Large intestine (tissue), 3 donors: ENCODE measurements around the gene BABAM2. TPM values are rescaled to one million over a fixed set of nuclear protein-coding genes. Genes with fewer than 3 reads are reported as not detected.

Source experiments
- DNase-seq, 2 donors: peaks; one replicate each; pipeline versions ENCODE4 v3.0.0 to v3.0.0-alpha.2; 2013
- H3K27ac ChIP-seq: one replicate; pipeline ENCODE4 v1.5.1; 2013; ENCODE audit warnings: low read length
- H3K27me3 ChIP-seq: 2 replicates; pipeline ENCODE4 v1.6.1; 2013; ENCODE audit warnings: low read length; ENCODE audit not compliant: control insufficient read depth, insufficient read depth
- H3K36me3 ChIP-seq: 2 replicates; pipeline ENCODE4 v1.6.1; 2013; ENCODE audit warnings: low read length; ENCODE audit not compliant: control insufficient read depth, insufficient read depth
- H3K4me1 ChIP-seq: one replicate; pipeline ENCODE4 v1.6.1; 2013; ENCODE audit warnings: low read length; ENCODE audit not compliant: control insufficient read depth, insufficient read depth
- H3K4me3 ChIP-seq: one replicate; pipeline ENCODE4 v1.5.1; 2013; ENCODE audit warnings: low read length
- H3K9me3 ChIP-seq: one replicate; pipeline ENCODE4 v1.6.1; 2013; ENCODE audit warnings: mild to moderate bottlenecking, low read depth, low read length, moderate library complexity; ENCODE audit not compliant: control insufficient read depth
- WGBS: methylation state at CpG from one replicate; pipeline ENCODE4 v1.1.5; 2013; ENCODE audit warnings: low lambda C conversion rate; ENCODE audit not compliant: insufficient coverage; 5-methylcytosine and 5-hydroxymethylcytosine counted together
- polyA plus RNA-seq: library from polyadenylated mRNA; unstranded; fragments of 120-200 nt; gene quantifications from one replicate; pipeline ENCODE4 v1.2.1, GENCODE V29; 2013

Gene BABAM2
- polyA plus RNA-seq, 1 donor, result 32.0 TPM

DNA sequence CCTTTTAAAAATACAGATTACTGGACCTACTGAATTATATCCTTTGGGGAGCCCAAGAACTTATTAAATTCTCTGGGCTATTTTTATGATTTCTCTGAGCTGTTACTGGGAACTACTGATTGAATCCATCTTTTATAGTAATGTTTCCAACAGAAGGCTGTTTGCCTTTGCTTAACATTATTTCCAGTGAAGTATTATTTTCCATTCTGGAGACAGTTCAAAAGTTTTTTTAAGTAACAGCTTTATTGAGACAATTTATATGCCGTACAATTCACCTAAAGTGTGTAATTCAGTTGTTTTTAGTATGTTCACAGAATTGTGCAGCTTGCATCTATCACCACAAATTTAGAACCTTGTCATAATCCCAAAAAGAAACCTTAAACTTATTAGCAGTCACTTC lies 100.6 kb downstream of the BABAM2 start:
- no peaks in the 10 kb centered on the region for H3K27me3 ChIP-seq
- no peak overlapping the region for H3K4me3 ChIP-seq
- no peak for DNase-seq
- no peak overlapping the region for H3K27ac ChIP-seq
- H3K4me1 ChIP-seq, result peaks cover 13% of the 10 kb centered on the region
- WGBS, result 88% methylated on average over 1 of the region's 1 CpG
- no peaks in the 10 kb centered on the region for H3K36me3 ChIP-seq
- no peaks in the 10 kb centered on the region for H3K9me3 ChIP-seq

DNA sequence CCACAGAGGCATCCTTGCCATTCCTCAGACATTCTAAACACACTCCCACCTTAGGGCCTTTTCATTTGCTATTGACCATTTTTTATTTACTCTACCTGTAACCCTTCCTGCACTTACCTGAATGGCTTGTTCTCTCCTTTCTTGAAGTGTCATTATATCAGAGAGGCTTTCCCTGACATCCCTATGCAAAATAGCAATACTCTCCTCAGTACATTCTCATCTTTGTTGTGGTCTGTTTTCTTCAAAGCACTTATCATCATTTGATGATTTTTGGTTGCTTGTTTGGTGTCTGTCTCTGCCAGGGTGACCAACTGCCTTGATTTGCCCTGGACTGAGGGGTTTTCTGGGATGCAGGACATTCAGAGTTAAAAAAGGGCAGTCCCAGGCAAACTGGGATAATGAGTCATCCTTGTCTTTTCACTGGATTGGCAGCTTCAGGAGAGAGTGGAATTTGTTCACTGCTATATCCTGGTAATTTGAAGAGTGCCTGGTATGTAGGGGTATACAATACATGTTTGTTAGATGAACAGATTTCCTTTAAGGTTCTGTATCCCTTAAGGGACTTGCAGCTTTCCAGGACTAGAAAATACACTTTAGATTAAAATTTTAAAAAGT lies 102.4 kb downstream of the BABAM2 start:
- H3K27ac ChIP-seq, result no peak overlapping the region
- H3K4me3 ChIP-seq, result no peak overlapping the region
- H3K4me1 ChIP-seq, result peaks cover 13% of the 10 kb centered on the region
- no peaks in the 10 kb centered on the region for H3K27me3 ChIP-seq
- DNase-seq, result peak in 1 of 2 donors; percentile 13
- H3K9me3 ChIP-seq, result no peaks in the 10 kb centered on the region
- no peaks in the 10 kb centered on the region for H3K36me3 ChIP-seq

DNA sequence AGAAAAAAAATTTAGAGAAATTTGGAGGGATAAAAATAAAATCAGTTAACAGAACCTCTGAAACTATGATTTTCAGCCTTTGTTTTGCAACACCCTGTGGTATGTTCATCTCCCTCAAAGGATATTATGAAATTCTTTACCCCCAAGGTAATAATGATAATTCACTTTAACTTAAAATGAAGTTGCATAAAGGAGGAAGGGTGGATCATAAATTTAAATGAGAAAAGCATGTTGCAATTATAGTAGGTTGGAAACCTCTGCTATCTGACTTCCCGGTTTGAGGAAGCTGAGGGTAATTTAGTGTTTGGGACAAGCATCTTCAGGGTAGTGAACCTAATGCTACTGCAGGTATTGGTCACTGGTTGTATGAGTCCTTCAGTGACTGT lies 102.9 kb downstream of the BABAM2 start:
- DNase-seq, result peak in 1 of 2 donors; percentile 16
- no peak overlapping the region for H3K4me3 ChIP-seq
- no peaks in the 10 kb centered on the region for H3K36me3 ChIP-seq
- H3K9me3 ChIP-seq, result no peaks in the 10 kb centered on the region
- H3K27me3 ChIP-seq, result no peaks in the 10 kb centered on the region
- H3K27ac ChIP-seq, result no peak overlapping the region
- WGBS, result no CpG with 5 or more reads among the region's 1 CpG
- peaks cover 11% of the 10 kb centered on the region for H3K4me1 ChIP-seq

DNA sequence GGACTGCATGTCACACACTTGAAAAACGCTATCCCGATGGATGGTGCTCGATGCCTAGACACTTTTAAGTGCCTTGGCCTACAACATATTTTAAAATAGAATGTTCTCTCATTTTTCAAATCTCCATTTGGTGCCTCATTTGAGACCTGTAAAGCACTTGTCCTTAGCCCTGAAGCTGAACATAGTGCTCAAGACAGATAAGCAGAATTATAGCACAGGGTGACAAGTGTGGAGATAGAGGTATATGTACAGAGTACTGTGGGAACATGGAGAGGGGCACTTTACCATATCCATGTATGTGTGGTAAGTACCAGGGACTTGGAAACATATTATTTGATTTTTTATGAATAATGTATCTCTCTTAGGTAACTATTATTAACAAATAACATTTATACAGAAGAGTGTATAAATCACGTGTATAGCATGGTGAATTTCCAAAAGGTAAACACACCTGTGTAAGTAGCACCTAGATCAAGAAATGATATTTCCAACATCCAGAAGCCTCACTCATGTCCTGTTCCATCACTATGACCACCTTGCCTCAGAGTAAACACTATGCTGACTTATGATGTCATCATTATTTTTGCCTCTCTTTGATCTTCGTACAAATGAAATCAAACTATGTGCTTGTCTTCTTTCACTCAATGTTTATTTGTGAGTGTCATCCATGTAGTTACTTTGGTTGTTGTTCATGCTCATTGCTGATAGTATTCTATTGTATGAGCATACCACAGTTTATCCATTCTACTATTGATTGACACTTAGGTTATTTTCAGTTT lies 103.6 kb downstream of the BABAM2 start:
- H3K9me3 ChIP-seq, result no peaks in the 10 kb centered on the region
- no peak overlapping the region for H3K4me3 ChIP-seq
- H3K27me3 ChIP-seq, result no peaks in the 10 kb centered on the region
- H3K27ac ChIP-seq, result no peak overlapping the region
- DNase-seq, result no peak
- H3K4me1 ChIP-seq, result peaks cover 9% of the 10 kb centered on the region
- 93% methylated on average over 3 of the region's 5 CpGs for WGBS
- H3K36me3 ChIP-seq, result no peaks in the 10 kb centered on the region

DNA sequence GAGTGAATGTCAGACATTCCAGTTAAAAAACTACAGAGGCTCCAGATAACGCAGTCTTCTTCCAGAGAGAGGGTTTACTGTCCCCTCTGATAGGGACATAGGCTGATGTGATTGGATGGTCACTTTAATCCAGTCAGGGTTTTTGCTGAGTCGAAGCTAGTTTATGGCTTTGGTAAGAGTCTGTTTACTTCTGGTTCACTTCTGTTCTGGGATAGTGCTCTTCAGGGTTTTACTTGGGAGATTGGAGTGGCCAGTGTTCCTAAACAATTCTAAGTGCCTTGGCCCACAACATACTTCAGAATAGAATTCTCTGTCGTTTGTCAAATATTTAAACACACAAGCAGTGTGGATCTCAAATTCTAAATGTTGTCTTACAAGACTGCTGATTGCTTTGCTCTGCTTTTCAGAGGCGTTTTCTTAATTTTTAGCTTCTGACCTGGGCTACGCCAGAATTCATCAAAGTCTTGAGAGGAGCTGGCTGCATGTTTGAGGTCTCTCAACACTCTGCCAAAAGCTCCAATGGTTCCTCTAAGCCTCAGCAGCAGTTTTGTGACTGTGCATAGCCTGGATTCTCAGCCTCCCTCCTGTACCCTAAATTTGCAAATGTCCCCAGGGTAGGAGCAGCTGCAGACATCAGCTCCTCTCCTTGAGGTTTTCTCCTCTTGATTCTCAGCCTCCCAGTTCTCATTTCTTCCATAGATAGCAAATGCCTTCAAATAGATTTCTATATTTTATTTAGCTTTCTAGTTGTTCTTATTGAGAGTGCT lies 105.8 kb downstream of the BABAM2 start:
- Histone ChIP-seq H3K27ac (no peak overlapping the region), H3K4me3 (no peak overlapping the region), H3K4me1 (peaks cover 9% of the 10 kb centered on the region), H3K27me3 (no peaks in the 10 kb centered on the region), H3K36me3 (no peaks in the 10 kb centered on the region), H3K9me3 (no peaks in the 10 kb centered on the region)
- no peak for DNase-seq
- WGBS, result no CpG with 5 or more reads among the region's 5 CpGs

DNA sequence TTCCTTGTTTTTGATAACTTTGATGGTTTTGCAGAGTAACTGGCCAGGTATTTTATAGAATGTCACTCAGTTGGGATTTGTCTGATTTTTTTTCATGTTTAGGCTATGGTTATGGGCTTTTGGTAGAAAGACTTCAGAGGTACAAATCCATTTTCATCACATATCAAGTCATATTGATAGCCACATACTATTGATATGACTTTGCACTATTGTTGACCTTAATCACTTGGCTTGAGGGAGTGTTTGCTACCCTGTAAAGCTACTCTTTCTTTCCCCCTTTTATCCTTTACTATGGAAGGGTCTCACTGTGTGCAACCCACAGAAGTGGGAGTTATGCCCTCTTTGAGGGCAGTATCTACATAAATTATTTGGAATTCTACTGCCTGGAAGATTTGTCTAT lies 109.8 kb downstream of the BABAM2 start:
- H3K9me3 ChIP-seq, result no peaks in the 10 kb centered on the region
- H3K4me1 ChIP-seq, result no peaks in the 10 kb centered on the region
- DNase-seq, result no peak
- no peak overlapping the region for H3K4me3 ChIP-seq
- no peak overlapping the region for H3K27ac ChIP-seq
- no peaks in the 10 kb centered on the region for H3K36me3 ChIP-seq
- no peaks in the 10 kb centered on the region for H3K27me3 ChIP-seq

DNA sequence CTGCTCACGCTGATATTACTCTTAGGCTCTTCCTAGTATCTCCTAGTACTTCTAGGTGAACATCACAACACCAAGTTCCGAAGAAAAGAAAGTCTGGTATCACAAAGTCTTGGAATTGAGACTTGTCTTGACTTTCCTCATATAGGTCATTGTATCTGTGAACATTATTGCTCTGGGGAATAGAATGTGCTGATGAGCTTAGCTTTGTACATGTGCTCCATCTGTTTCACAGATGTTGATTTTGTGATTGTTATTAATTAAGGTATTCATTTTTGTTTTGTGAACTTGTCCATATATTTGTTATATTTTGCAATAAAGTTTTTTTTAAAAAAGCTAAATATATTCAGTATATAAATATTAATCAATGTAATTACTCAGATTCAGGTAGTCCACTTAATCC lies 111.7 kb downstream of the BABAM2 start:
- H3K4me1 ChIP-seq, result no peaks in the 10 kb centered on the region
- no peak for DNase-seq
- H3K4me3 ChIP-seq, result no peak overlapping the region
- H3K27ac ChIP-seq, result no peak overlapping the region
- no peaks in the 10 kb centered on the region for H3K27me3 ChIP-seq
- WGBS, result no CpG with 5 or more reads among the region's 2 CpGs
- H3K36me3 ChIP-seq, result no peaks in the 10 kb centered on the region
- no peaks in the 10 kb centered on the region for H3K9me3 ChIP-seq

DNA sequence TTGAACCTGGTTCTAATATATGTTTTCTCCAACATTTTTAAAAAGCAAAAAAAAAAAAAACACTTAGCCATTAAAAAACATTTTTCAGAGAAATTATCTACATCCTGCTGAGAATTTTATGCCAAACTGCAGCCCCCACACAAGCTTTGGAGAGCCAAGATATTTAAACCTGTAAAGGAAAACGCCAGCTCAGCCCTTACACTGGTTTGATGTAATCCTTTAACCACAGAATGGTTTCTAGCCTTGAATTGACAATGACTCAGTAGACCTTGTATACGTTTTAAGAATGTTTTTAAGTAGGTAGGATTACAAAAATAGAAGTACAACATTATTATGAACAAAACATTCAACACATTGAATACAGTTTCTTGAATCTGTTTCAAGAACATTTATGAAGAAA lies 113.6 kb downstream of the BABAM2 start:
- no peak overlapping the region for H3K27ac ChIP-seq
- WGBS, result 57% methylated on average over 1 of the region's 2 CpGs
- no peaks in the 10 kb centered on the region for H3K9me3 ChIP-seq
- DNase-seq, result no peak
- no peak overlapping the region for H3K4me3 ChIP-seq
- H3K36me3 ChIP-seq, result no peaks in the 10 kb centered on the region
- no peaks in the 10 kb centered on the region for H3K4me1 ChIP-seq
- H3K27me3 ChIP-seq, result no peaks in the 10 kb centered on the region

DNA sequence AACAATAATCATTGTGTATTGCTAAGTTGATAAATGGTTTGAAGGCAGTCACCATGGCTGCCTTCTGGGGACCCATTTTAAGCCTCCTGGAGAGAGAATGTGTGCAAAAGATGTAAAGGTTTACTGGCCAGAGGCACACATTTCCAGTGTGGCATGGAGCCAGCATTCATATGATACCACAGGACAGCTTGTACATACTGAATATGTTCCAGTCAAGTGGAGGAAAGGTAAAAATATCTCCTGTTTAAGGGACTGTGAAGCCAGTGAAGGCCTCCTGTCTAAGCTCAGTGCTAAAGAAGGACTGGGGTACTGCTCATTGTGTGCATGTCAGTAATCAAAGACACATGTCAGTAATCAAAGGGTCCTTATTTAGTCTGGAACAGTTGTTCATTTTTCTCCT lies 119.2 kb downstream of the BABAM2 start:
- no peaks in the 10 kb centered on the region for H3K27me3 ChIP-seq
- no peaks in the 10 kb centered on the region for H3K4me1 ChIP-seq
- no peak overlapping the region for H3K27ac ChIP-seq
- DNase-seq, result no peak
- H3K36me3 ChIP-seq, result no peaks in the 10 kb centered on the region
- no peak overlapping the region for H3K4me3 ChIP-seq
- no peaks in the 10 kb centered on the region for H3K9me3 ChIP-seq

DNA sequence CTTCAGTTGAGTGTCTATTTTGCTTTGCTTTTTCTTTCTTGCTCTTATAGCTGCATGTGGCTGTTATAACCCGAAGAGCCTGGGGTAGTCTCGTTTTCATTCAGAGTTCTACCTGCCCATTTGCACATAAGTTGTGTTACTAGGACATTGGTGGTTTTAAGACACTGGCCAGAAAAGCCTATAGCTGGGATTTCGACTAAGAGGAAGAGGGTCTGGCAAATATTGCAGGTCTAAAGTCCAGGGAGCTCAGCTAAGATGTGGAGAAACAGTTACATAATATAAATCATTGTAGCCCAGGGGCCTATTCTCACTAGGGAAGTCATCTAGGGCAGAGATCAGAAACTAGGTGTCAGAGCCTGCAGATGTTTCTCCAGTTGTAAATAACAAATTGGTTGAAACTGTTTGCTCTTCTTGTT lies 120.8 kb downstream of the BABAM2 start:
- no peak overlapping the region for H3K4me3 ChIP-seq
- peak; percentile 8 to 57 for DNase-seq
- no CpG with 5 or more reads among the region's 3 CpGs for WGBS

More for the DNA sequence above, 120.8 kb downstream of the BABAM2 start:
- Histone ChIP-seq H3K27ac (no peak overlapping the region), H3K27me3 (no peaks in the 10 kb centered on the region), H3K9me3 (peaks cover 1% of the 10 kb centered on the region), H3K4me1 (no peaks in the 10 kb centered on the region), H3K36me3 (no peaks in the 10 kb centered on the region)
